CD14-positive monocyte (primary cell): Measurements from ENCODE around the gene FNBP1L. TPM values are rescaled to one million over a fixed set of nuclear protein-coding genes. Genes with fewer than 3 reads are reported as not detected.

Experiments used
- DNase-seq, 3 donors: peaks; one replicate each; pipeline ENCODE4 v3.0.0-alpha.2; 2011 to 2022
- H2AFZ ChIP-seq: 2 replicates; pipeline ENCODE4 v1.6.0; 2012; ENCODE audit warnings: mild to moderate bottlenecking, low read depth, low read length, inconsistent platforms; ENCODE audit not compliant: insufficient read depth, poor library complexity, severe bottlenecking
- H3K27ac ChIP-seq, 2 donors: 1 replicate in 1 of 2; 2 replicates in 1 of 2; pipeline ENCODE4 v1.5.1; 2012 to 2013; ENCODE audit warnings: low read length in 2 of 2, control low read depth in 1 of 2, inconsistent platforms in 1 of 2, low read depth in 1 of 2, mild to moderate bottlenecking in 1 of 2
- H3K27me3 ChIP-seq, 2 donors: one replicate each; pipeline versions ENCODE4 v1.6.0 to v1.6.1; 2011 to 2013; ENCODE audit warnings: low read length in 2 of 2; ENCODE audit not compliant: control insufficient read depth in 2 of 2, insufficient read depth in 2 of 2
- H3K36me3 ChIP-seq, 2 donors: replicated peaks in 1 of 2; 1 replicate in 1 of 2; 2 replicates in 1 of 2; pipeline versions ENCODE4 v1.5.1 to v1.6.1; 2012 to 2013; ENCODE audit warnings: low read length in 2 of 2, control low read depth in 1 of 2, inconsistent platforms in 1 of 2, mild to moderate bottlenecking in 1 of 2; ENCODE audit not compliant: insufficient read depth in 2 of 2, control insufficient read depth in 1 of 2
- H3K4me1 ChIP-seq, 2 donors: 1 replicate in 1 of 2; 2 replicates in 1 of 2; pipeline versions ENCODE4 v1.5.1 to v1.6.1; 2012 to 2013; ENCODE audit warnings: low read length in 2 of 2, control low read depth in 1 of 2, inconsistent platforms in 1 of 2, mild to moderate bottlenecking in 1 of 2, moderate library complexity in 1 of 2; ENCODE audit not compliant: insufficient read depth in 2 of 2, control insufficient read depth in 1 of 2
- H3K4me2 ChIP-seq: replicated peaks from 2 replicates; pipeline ENCODE3; 2012; ENCODE audit warnings: low read length, moderate library complexity, mild to moderate bottlenecking; ENCODE audit not compliant: poor library complexity, severe bottlenecking; ENCODE audit errors: extremely low read depth
- H3K4me3 ChIP-seq, 3 experiments: fragments of 200-600 bp in 1 of 3; sonication (generic) in 1 of 3; replicated peaks in 1 of 3; 1 replicate in 2 of 3; 2 replicates in 1 of 3; pipeline ENCODE4 v1.5.1; 2011 to 2013; ENCODE audit warnings: low read length in 3 of 3, mild to moderate bottlenecking in 3 of 3, control low read depth in 2 of 3, low read depth in 2 of 3, inconsistent platforms in 1 of 3, moderate library complexity in 1 of 3
- H3K79me2 ChIP-seq: 2 replicates; pipeline ENCODE4 v1.6.0; 2012; ENCODE audit warnings: mild to moderate bottlenecking, control low read depth, inconsistent platforms, low read length, moderate library complexity; ENCODE audit not compliant: insufficient read depth
- H3K9ac ChIP-seq: 2 replicates; pipeline ENCODE4 v1.6.0; 2017; ENCODE audit warnings: low read length, mild to moderate bottlenecking; ENCODE audit not compliant: insufficient read depth, poor library complexity, severe bottlenecking
- H3K9me3 ChIP-seq, 2 donors: replicated peaks in 1 of 2; 1 replicate in 1 of 2; 2 replicates in 1 of 2; pipeline versions ENCODE4 v1.5.1 to v1.6.1; 2012 to 2013; ENCODE audit warnings: low read length in 2 of 2, control low read depth in 1 of 2; ENCODE audit not compliant: control insufficient read depth in 1 of 2, insufficient read depth in 1 of 2
- H4K20me1 ChIP-seq: 2 replicates; pipeline ENCODE4 v1.6.0; 2012; ENCODE audit warnings: mild to moderate bottlenecking, low read length, control low read depth, moderate library complexity; ENCODE audit not compliant: insufficient read depth
- H3K27ac Mint-ChIP-seq, 7 donors: one replicate each; pipeline ENCODE4 v1.8.0; 2020; ENCODE audit warnings: mild to moderate bottlenecking in 7 of 7, mixed read lengths in 7 of 7, moderate library complexity in 6 of 7, inconsistent platforms in 2 of 7
- H3K27me3 Mint-ChIP-seq, 3 donors: one replicate each; pipeline ENCODE4 v1.8.0; 2021 to 2022; ENCODE audit warnings: low read depth in 3 of 3, mild to moderate bottlenecking in 3 of 3, mixed read lengths in 3 of 3, moderate library complexity in 3 of 3, inconsistent platforms in 1 of 3
- H3K36me3 Mint-ChIP-seq, 2 donors: one replicate each; pipeline ENCODE4 v1.8.0; 2020; ENCODE audit warnings: mixed read lengths in 2 of 2, inconsistent platforms in 1 of 2, mild to moderate bottlenecking in 1 of 2
- H3K4me1 Mint-ChIP-seq: one replicate; pipeline ENCODE4 v1.8.0; 2020; ENCODE audit warnings: mild to moderate bottlenecking, mixed read lengths
- H3K4me3 Mint-ChIP-seq, 2 donors: one replicate each; pipeline ENCODE4 v1.8.0; 2020; ENCODE audit warnings: mild to moderate bottlenecking in 2 of 2, mixed read lengths in 2 of 2, moderate library complexity in 1 of 2
- H3K9me3 Mint-ChIP-seq, 7 donors: one replicate each; pipeline ENCODE4 v1.8.0; 2020 to 2022; ENCODE audit warnings: mixed read lengths in 7 of 7, mild to moderate bottlenecking in 6 of 7, moderate library complexity in 6 of 7, inconsistent platforms in 2 of 7
- WGBS: methylation state at CpG from one replicate; pipeline ENCODE4 v1.1.5; 2013; ENCODE audit warnings: missing lambda C conversion rate; ENCODE audit not compliant: insufficient coverage; 5-methylcytosine and 5-hydroxymethylcytosine counted together
- intact Hi-C, 2 donors: fragments of 100-400 bp; cut with micrococcal nuclease; formaldehyde crosslinking; loops; one replicate each; pipeline versions ENCODE4 v1.15.0 to v1.15.1; 2023
- polyA plus RNA-seq, 3 donors: library from polyadenylated mRNA; depleted of rRNA in 1 of 3; unstranded in 2 of 3; stranded (reverse) in 1 of 3; fragments of 300-500 nt in 2 of 3; fragments of >200 nt in 1 of 3; fragmentation: Illumina TruSeq in 2 of 3; gene quantifications; 1 replicate in 2 of 3; 2 replicates in 1 of 3; pipeline ENCODE4 v1.2.3, GENCODE V29; 2012 to 2021
- TF ChIP-seq, protein P1 (sequence below): fragments of 200-600 bp; IDR thresholded peaks from one replicate; pipeline ENCODE4 v1.8.0; 2022; ENCODE audit warnings: antibody characterized with exemption, mild to moderate bottlenecking

The FNBP1L gene
- polyA plus RNA-seq, 3 donors, result 0.15 to 0.32 (median 0.28) TPM

DNA sequence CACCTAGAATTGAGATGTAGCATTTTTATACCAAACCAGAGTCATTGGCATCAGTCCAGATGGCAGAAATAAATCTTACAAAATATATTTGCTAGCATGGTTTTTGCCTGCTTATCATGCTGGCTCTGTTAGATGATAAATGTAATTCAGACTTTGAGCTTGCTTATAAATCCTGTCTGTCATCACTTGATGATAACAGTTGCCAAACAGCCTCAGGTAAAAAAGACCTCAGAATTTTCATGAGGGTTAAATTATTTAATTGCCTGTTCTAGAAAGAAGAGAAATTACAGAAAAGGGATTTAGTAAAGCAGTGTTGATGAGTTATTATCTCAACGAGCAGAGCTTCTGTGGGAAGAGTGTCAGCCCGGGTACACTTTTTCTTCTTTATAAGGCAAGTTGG is 83.3 kb downstream of the FNBP1L start:
- Mint-ChIP-seq H3K4me3 (no peak overlapping the region), H3K4me1 (peaks cover 7% of the 10 kb centered on the region), H3K27ac (no peak overlapping the region), H3K27me3 (no peaks in the 10 kb centered on the region), H3K36me3 (peaks cover 0 to 3% of the 10 kb centered on the region in 2 donors), H3K9me3 (peaks cover 0 to 5% (median 0%) of the 10 kb centered on the region in 7 donors)
- no peak overlapping the region for H2AFZ ChIP-seq
- H3K4me2 ChIP-seq, result no peak overlapping the region
- TF ChIP-seq, protein P1, sequence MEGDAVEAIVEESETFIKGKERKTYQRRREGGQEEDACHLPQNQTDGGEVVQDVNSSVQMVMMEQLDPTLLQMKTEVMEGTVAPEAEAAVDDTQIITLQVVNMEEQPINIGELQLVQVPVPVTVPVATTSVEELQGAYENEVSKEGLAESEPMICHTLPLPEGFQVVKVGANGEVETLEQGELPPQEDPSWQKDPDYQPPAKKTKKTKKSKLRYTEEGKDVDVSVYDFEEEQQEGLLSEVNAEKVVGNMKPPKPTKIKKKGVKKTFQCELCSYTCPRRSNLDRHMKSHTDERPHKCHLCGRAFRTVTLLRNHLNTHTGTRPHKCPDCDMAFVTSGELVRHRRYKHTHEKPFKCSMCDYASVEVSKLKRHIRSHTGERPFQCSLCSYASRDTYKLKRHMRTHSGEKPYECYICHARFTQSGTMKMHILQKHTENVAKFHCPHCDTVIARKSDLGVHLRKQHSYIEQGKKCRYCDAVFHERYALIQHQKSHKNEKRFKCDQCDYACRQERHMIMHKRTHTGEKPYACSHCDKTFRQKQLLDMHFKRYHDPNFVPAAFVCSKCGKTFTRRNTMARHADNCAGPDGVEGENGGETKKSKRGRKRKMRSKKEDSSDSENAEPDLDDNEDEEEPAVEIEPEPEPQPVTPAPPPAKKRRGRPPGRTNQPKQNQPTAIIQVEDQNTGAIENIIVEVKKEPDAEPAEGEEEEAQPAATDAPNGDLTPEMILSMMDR, result no peak
- H3K27ac ChIP-seq, result no peak overlapping the region
- WGBS, result 60% methylated on average over 2 of the region's 2 CpGs
- H3K4me3 ChIP-seq, result no peak overlapping the region
- H3K36me3 ChIP-seq, result no peaks in the 10 kb centered on the region
- no peaks in the 10 kb centered on the region for H3K27me3 ChIP-seq
- H3K4me1 ChIP-seq, result no peaks in the 10 kb centered on the region
- no peaks in the 10 kb centered on the region for H3K9me3 ChIP-seq
- no peaks in the 10 kb centered on the region for H3K79me2 ChIP-seq
- no peaks in the 10 kb centered on the region for H4K20me1 ChIP-seq
- no peak for DNase-seq
- intact Hi-C loops, result no loop called here
- no peak overlapping the region for H3K9ac ChIP-seq

DNA sequence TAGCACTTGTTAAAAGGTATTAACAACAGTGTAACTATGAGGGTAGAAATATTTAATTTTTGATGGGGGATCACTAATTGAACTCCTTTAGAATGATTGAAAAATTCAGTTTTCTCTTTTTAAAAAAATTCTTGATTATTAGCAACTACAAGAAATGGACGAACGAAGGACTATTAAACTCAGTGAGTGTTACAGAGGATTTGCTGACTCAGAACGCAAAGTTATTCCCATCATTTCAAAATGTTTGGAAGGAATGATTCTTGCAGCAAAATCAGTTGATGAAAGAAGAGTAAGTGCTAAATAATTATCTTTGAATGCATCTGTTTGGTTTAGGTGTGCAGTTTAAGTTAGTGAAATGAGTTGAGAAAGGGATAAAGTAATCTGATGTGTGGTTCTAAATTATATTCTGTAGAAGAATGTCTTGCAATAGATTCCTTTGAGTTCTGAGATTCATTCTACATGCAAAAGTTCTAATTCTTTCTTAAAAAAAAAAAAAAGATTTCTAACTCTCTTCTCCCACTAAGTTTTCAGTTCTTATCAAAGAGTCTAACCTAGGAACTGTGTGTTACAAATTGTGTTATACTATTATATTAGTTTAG is 85.0 kb downstream of the FNBP1L start:
- intact Hi-C loops, result no loop called here
- H3K4me3 Mint-ChIP-seq, result no peak overlapping the region
- WGBS, result 94% methylated on average over 3 of the region's 3 CpGs

More for the DNA sequence above, 85.0 kb downstream of the FNBP1L start:
- no peak overlapping the region for H3K27ac ChIP-seq
- no peaks in the 10 kb centered on the region for H4K20me1 ChIP-seq
- no peak overlapping the region for H3K4me3 ChIP-seq
- no peak overlapping the region for H3K4me2 ChIP-seq
- Mint-ChIP-seq H3K9me3 (peaks cover 0 to 5% (median 0%) of the 10 kb centered on the region in 7 donors), H3K4me1 (peaks cover 9% of the 10 kb centered on the region), H3K27ac (no peak overlapping the region), H3K27me3 (no peaks in the 10 kb centered on the region), H3K36me3 (peaks cover 0 to 3% of the 10 kb centered on the region in 2 donors)
- no peaks in the 10 kb centered on the region for H3K4me1 ChIP-seq
- no peaks in the 10 kb centered on the region for H3K9me3 ChIP-seq
- no peak for DNase-seq
- TF ChIP-seq, protein P1, result no peak
- H3K36me3 ChIP-seq, result no peaks in the 10 kb centered on the region
- H3K27me3 ChIP-seq, result no peaks in the 10 kb centered on the region
- no peak overlapping the region for H3K9ac ChIP-seq
- H2AFZ ChIP-seq, result no peak overlapping the region
- no peaks in the 10 kb centered on the region for H3K79me2 ChIP-seq
